DND-41 (cell line): ENCODE data around the gene RELT.

ENCODE experiments used
- CTCF ChIP-seq: IDR thresholded peaks from 2 replicates; pipeline ENCODE4 v1.5.1; 2012; ENCODE audit warnings: borderline replicate concordance, low read length, moderate library complexity, mild to moderate bottlenecking; ENCODE audit not compliant: poor library complexity, severe bottlenecking; ENCODE audit errors: extremely low read depth
- EZH2 ChIP-seq: IDR thresholded peaks from 3 replicates; pipeline ENCODE4 v1.6.1; 2012; ENCODE audit warnings: borderline replicate concordance, low read depth, mild to moderate bottlenecking, moderate library complexity, low read length, inconsistent platforms; ENCODE audit not compliant: severe bottlenecking

GRCh38 chr11:73389916-73390315, 13.7 kb downstream of the RELT start:
- TF ChIP-seq CTCF = no peak
- TF ChIP-seq EZH2 = no peak
